Activated CD4-positive, alpha-beta T cell treated with anti-CD3 and anti-CD28 coated beads, Interleukin-10, Interleukin-2, amounts not matched to agents 100 ng/mL and 50 ng/mL, durations not matched to agents 16 hours and 8 hours (primary cell): ENCODE data around the gene CBLC.
"Not testable (repeated sequence)": the region's sequence is repeated elsewhere in the genome, so short reads cannot be mapped to it uniquely, and the experiment has no call there.

Experiments
- DNase-seq: peaks from one replicate; pipeline ENCODE4 v3.0.0-alpha.2; 2020

The CBLC gene

GRCh38 chr19:44765949-44766335 is 11.7 kb upstream of the CBLC start:
- no peak for DNase-seq

- peak; percentile 23 for DNase-seq
These were observed 10.2 kb upstream of the CBLC start for GRCh38 chr19:44767295-44768180.

- DNase-seq, result peak; percentile 98
These were observed 7.0 kb upstream of the CBLC start for GRCh38 chr19:44770550-44771257.

- DNase-seq, result not testable (repeated sequence)
These were observed 5.5 kb upstream of the CBLC start for GRCh38 chr19:44772144-44772543.

- no peak for DNase-seq
These were observed 4.7 kb upstream of the CBLC start for GRCh38 chr19:44772959-44773358.

- no peak for DNase-seq
These were observed 1.9 kb upstream of the CBLC start for GRCh38 chr19:44775676-44776240.

- no peak for DNase-seq
These were observed 1.1 kb upstream of the CBLC start for GRCh38 chr19:44776402-44777096.

- no peak for DNase-seq
These were observed 1.5 kb downstream of the CBLC start for GRCh38 chr19:44779150-44779549.

- DNase-seq, result not testable (repeated sequence)
These were observed 4.0 kb downstream of the CBLC start for GRCh38 chr19:44781694-44782093.

GRCh38 chr19:44782729-44783128 is 5.0 kb downstream of the CBLC start:
- DNase-seq, result no peak

GRCh38 chr19:44783545-44783944 is 5.9 kb downstream of the CBLC start:
- DNase-seq, result no peak

GRCh38 chr19:44785271-44785670 is 7.6 kb downstream of the CBLC start:
- DNase-seq, result no peak

GRCh38 chr19:44785993-44786392 is 8.3 kb downstream of the CBLC start:
- DNase-seq, result no peak

GRCh38 chr19:44788971-44789370 is 11.3 kb downstream of the CBLC start:
- no peak for DNase-seq

GRCh38 chr19:44789943-44790483 is 12.3 kb downstream of the CBLC start:
- no peak for DNase-seq

- DNase-seq, result no peak
These were observed 14.6 kb downstream of the CBLC start for GRCh38 chr19:44792281-44792680.

GRCh38 chr19:44794610-44795009 is 16.9 kb downstream of the CBLC start:
- no peak for DNase-seq

GRCh38 chr19:44795398-44795987 is 17.8 kb downstream of the CBLC start:
- DNase-seq, result no peak

- DNase-seq, result no peak
These were observed 19.0 kb downstream of the CBLC start for GRCh38 chr19:44796701-44797115.

GRCh38 chr19:44799627-44800346 is 22.1 kb downstream of the CBLC start:
- DNase-seq, result no peak

GRCh38 chr19:44800461-44800860 is 22.8 kb downstream of the CBLC start:
- peak; percentile 87 for DNase-seq
